T-helper 1 cell treated with Interleukin-12 subunit alpha and Interleukin-12 subunit beta and Interleukin-4 antibody, amounts not matched to agents 30 μg/mL and 1 μg/mL, for 36 hours (primary cell): Measurements from ENCODE around the gene GPATCH3.

Source experiments
- H3K27ac Mint-ChIP-seq: one replicate; pipeline ENCODE4 v1.8.0; 2021; ENCODE audit warnings: mild to moderate bottlenecking, mixed read lengths
- H3K27me3 Mint-ChIP-seq: one replicate; pipeline ENCODE4 v1.8.0; 2021; ENCODE audit warnings: low read depth, mixed read lengths
- H3K36me3 Mint-ChIP-seq: one replicate; pipeline ENCODE4 v1.8.0; 2021; ENCODE audit warnings: low read depth, mixed read lengths
- H3K4me1 Mint-ChIP-seq: one replicate; pipeline ENCODE4 v1.8.0; 2021; ENCODE audit warnings: low read depth, mixed read lengths
- H3K4me3 Mint-ChIP-seq: one replicate; pipeline ENCODE4 v1.8.0; 2021; ENCODE audit warnings: mild to moderate bottlenecking, moderate library complexity, mixed read lengths
- H3K9me3 Mint-ChIP-seq: one replicate; pipeline ENCODE4 v1.8.0; 2021; ENCODE audit warnings: mixed read lengths

Gene GPATCH3

GRCh38 chr1:26863685-26864077 is 36.6 kb downstream of the GPATCH3 start:
- Mint-ChIP-seq H3K4me1 (peaks cover 27% of the 10 kb centered on the region), H3K36me3 (no peaks in the 10 kb centered on the region), H3K27ac (no peak overlapping the region), H3K4me3 (peak overlapping the region; percentile 99), H3K9me3 (no peaks in the 10 kb centered on the region), H3K27me3 (no peaks in the 10 kb centered on the region)

GRCh38 chr1:26862781-26863684 is 37.2 kb downstream of the GPATCH3 start, which contains the start of gene SFN:
Gene SFN, plus strand, starts transcription at chr1:26863149. Its CDS starts 64 bp downstream, at chr1:26863213.
- no peaks in the 10 kb centered on the region for H3K9me3 Mint-ChIP-seq
- H3K27ac Mint-ChIP-seq, result peak within 1 kb of the TSS; percentile 55
- H3K27me3 Mint-ChIP-seq, result no peaks in the 10 kb centered on the region
- H3K4me3 Mint-ChIP-seq, result peak within 1 kb of the TSS; percentile 99
- peaks cover 27% of the 10 kb centered on the region for H3K4me1 Mint-ChIP-seq
- H3K36me3 Mint-ChIP-seq, result no peaks in the 10 kb centered on the region

- H3K4me3 Mint-ChIP-seq, result no peak overlapping the region
- H3K27me3 Mint-ChIP-seq, result no peaks in the 10 kb centered on the region
- H3K27ac Mint-ChIP-seq, result no peak overlapping the region
These were observed 38.3 kb downstream of the GPATCH3 start for GRCh38 chr1:26861889-26862378.

GRCh38 chr1:26861286-26861701 is 39.0 kb downstream of the GPATCH3 start:
- peaks cover 27% of the 10 kb centered on the region for H3K4me1 Mint-ChIP-seq
- H3K27me3 Mint-ChIP-seq, result no peaks in the 10 kb centered on the region
- no peak overlapping the region for H3K4me3 Mint-ChIP-seq
- H3K27ac Mint-ChIP-seq, result peak overlapping the region; percentile 6
- peaks cover 2% of the 10 kb centered on the region for H3K36me3 Mint-ChIP-seq
- H3K9me3 Mint-ChIP-seq, result no peaks in the 10 kb centered on the region

More at GRCh38 chr1:26861889-26862378, 38.3 kb downstream of the GPATCH3 start:
- H3K36me3 Mint-ChIP-seq, result peaks cover 2% of the 10 kb centered on the region
- no peaks in the 10 kb centered on the region for H3K9me3 Mint-ChIP-seq
- peaks cover 27% of the 10 kb centered on the region for H3K4me1 Mint-ChIP-seq

- no peaks in the 10 kb centered on the region for H3K27me3 Mint-ChIP-seq
- H3K9me3 Mint-ChIP-seq, result no peaks in the 10 kb centered on the region
- H3K4me1 Mint-ChIP-seq, result peaks cover 15% of the 10 kb centered on the region
- peaks cover 11% of the 10 kb centered on the region for H3K36me3 Mint-ChIP-seq
- H3K4me3 Mint-ChIP-seq, result no peak overlapping the region
- no peak overlapping the region for H3K27ac Mint-ChIP-seq
These were observed 41.2 kb downstream of the GPATCH3 start for GRCh38 chr1:26858891-26859640.

- Mint-ChIP-seq H3K27me3 (no peaks in the 10 kb centered on the region), H3K36me3 (peaks cover 13% of the 10 kb centered on the region), H3K9me3 (no peaks in the 10 kb centered on the region), H3K4me1 (peaks cover 12% of the 10 kb centered on the region), H3K27ac (no peak overlapping the region), H3K4me3 (no peak overlapping the region)
These were observed 42.1 kb downstream of the GPATCH3 start for GRCh38 chr1:26858160-26858559.

GRCh38 chr1:26857473-26858060 is 42.7 kb downstream of the GPATCH3 start:
- H3K27ac Mint-ChIP-seq, result no peak overlapping the region
- H3K9me3 Mint-ChIP-seq, result no peaks in the 10 kb centered on the region
- H3K36me3 Mint-ChIP-seq, result peaks cover 19% of the 10 kb centered on the region
- H3K27me3 Mint-ChIP-seq, result no peaks in the 10 kb centered on the region
- no peak overlapping the region for H3K4me3 Mint-ChIP-seq
- peaks cover 10% of the 10 kb centered on the region for H3K4me1 Mint-ChIP-seq

- H3K4me1 Mint-ChIP-seq, result peaks cover 5% of the 10 kb centered on the region
- H3K4me3 Mint-ChIP-seq, result no peak overlapping the region
- H3K27ac Mint-ChIP-seq, result no peak overlapping the region
- no peaks in the 10 kb centered on the region for H3K27me3 Mint-ChIP-seq
- peaks cover 26% of the 10 kb centered on the region for H3K36me3 Mint-ChIP-seq
- H3K9me3 Mint-ChIP-seq, result no peaks in the 10 kb centered on the region
These were observed 43.4 kb downstream of the GPATCH3 start for GRCh38 chr1:26856604-26857469.

- no peak overlapping the region for H3K27ac Mint-ChIP-seq
- H3K27me3 Mint-ChIP-seq, result no peaks in the 10 kb centered on the region
- H3K9me3 Mint-ChIP-seq, result no peaks in the 10 kb centered on the region
- H3K4me1 Mint-ChIP-seq, result peaks cover 7% of the 10 kb centered on the region
- no peak overlapping the region for H3K4me3 Mint-ChIP-seq
- H3K36me3 Mint-ChIP-seq, result peaks cover 32% of the 10 kb centered on the region
These were observed 44.1 kb downstream of the GPATCH3 start for GRCh38 chr1:26856181-26856580.

GRCh38 chr1:26855636-26856035 is 44.6 kb downstream of the GPATCH3 start:
- Mint-ChIP-seq H3K4me3 (no peak overlapping the region), H3K9me3 (no peaks in the 10 kb centered on the region), H3K4me1 (peaks cover 7% of the 10 kb centered on the region), H3K36me3 (peaks cover 35% of the 10 kb centered on the region), H3K27me3 (no peaks in the 10 kb centered on the region), H3K27ac (no peak overlapping the region)

- H3K9me3 Mint-ChIP-seq, result no peaks in the 10 kb centered on the region
These were observed 45.4 kb downstream of the GPATCH3 start for GRCh38 chr1:26854906-26855305.

GRCh38 chr1:26853600-26853999 is 46.7 kb downstream of the GPATCH3 start:
- H3K9me3 Mint-ChIP-seq, result no peaks in the 10 kb centered on the region
- H3K4me3 Mint-ChIP-seq, result no peak overlapping the region
- H3K36me3 Mint-ChIP-seq, result peaks cover 44% of the 10 kb centered on the region
- H3K27me3 Mint-ChIP-seq, result no peaks in the 10 kb centered on the region
- H3K27ac Mint-ChIP-seq, result no peak overlapping the region
- peaks cover 7% of the 10 kb centered on the region for H3K4me1 Mint-ChIP-seq

More at GRCh38 chr1:26854906-26855305, 45.4 kb downstream of the GPATCH3 start:
- peaks cover 37% of the 10 kb centered on the region for H3K36me3 Mint-ChIP-seq
- H3K27ac Mint-ChIP-seq, result no peak overlapping the region
- H3K4me3 Mint-ChIP-seq, result no peak overlapping the region
- no peaks in the 10 kb centered on the region for H3K27me3 Mint-ChIP-seq
- H3K4me1 Mint-ChIP-seq, result peaks cover 7% of the 10 kb centered on the region

- Mint-ChIP-seq H3K27ac (no peak overlapping the region), H3K27me3 (no peaks in the 10 kb centered on the region), H3K4me3 (no peak overlapping the region), H3K4me1 (peaks cover 7% of the 10 kb centered on the region), H3K9me3 (no peaks in the 10 kb centered on the region), H3K36me3 (peaks cover 47% of the 10 kb centered on the region)
These were observed 47.1 kb downstream of the GPATCH3 start for GRCh38 chr1:26853156-26853555.
